ENCODE data around the gene RAB24. TPM values are rescaled to one million over a fixed set of nuclear protein-coding genes. Genes with fewer than 3 reads are reported as not detected.

RAB24 gene
- total and polyA plus RNA-seq, 2 of the 4 experiments (the other 2 are of a cell fraction), result 18.5 to 60.8 TPM

DNA sequence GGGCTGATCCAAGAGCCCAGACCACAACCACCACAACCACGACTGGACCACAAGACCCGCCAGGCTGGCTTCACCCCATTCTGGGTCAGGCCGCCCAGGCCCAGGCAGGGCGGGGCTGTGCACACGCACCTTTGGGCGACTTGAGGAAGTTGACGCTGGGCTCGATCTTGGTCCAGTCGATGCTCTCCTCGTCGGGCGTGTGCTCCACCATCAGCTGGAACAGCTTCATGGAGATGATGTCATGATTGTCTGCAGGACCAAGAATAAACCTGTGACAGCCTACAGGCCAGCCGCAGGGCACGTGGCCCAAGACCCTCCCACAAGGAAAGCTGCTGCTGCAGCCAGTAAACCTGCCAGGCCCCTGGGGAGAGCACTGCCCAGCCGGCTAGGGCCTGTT is 30.6 kb upstream of the RAB24 start:
- POLR2A ChIA-PET (ENCODE audit: unreplicated experiment), result no interaction called here
- WGBS, 2 experiments (ENCODE audit: extremely low coverage in 2 of 2, insufficient read length in 1 of 2), result 96% methylated on average over 10 of the region's 15 CpGs; no CpG with 5 or more reads in 1 of the 2 experiments
- Histone ChIP-seq H3K36me3 (ENCODE audit: control insufficient read depth, insufficient read depth, low read length) (peaks cover 87% of the 10 kb centered on the region), H3K9me3 (ENCODE audit: control insufficient read depth, insufficient read depth, low read length) (no peaks in the 10 kb centered on the region), H2BK5ac (ENCODE audit: low read depth, low read length, poor library complexity, severe bottlenecking) (no peak overlapping the region), H4K8ac (ENCODE audit: low read depth in 2 of 2, low read length in 2 of 2) (no peak overlapping the region), H2BK120ac (ENCODE audit: low read depth, low read length) (no peak overlapping the region), H2AK9ac (replicated peaks; ENCODE audit: low read depth, low read length, poor library complexity) (no peak overlapping the region), H3K18ac (ENCODE audit: low read depth, low read length) (no peak overlapping the region), H3K4me1 (ENCODE audit: control insufficient read depth, insufficient read depth, low read length) (no peaks in the 10 kb centered on the region), H3K9ac (ENCODE audit: low read depth, low read length) (no peak overlapping the region), H3K79me1 (ENCODE audit: low read depth in 1 of 2, low read length in 2 of 2) (peaks cover 0 to 17% of the 10 kb centered on the region in 2 experiments; a peak in 3 of 4 replicates), H3K4ac (ENCODE audit: low read depth, low read length) (no peak overlapping the region), H3K4me2 (ENCODE audit: low read depth, low read length) (no peak overlapping the region), H3K9me1 (ENCODE audit: insufficient read depth, low read length) (no peaks in the 10 kb centered on the region), H3K4me3 (ENCODE audit: insufficient read depth, low read depth, low read length) (no peak overlapping the region), H3K27me3 (ENCODE audit: control insufficient read depth, insufficient read depth, low read length) (no peaks in the 10 kb centered on the region), H3K27ac (ENCODE audit: insufficient read depth, low read length) (no peak overlapping the region), H2AK5ac (ENCODE audit: low read depth, low read length) (no peak overlapping the region), H3K56ac (ENCODE audit: extremely low read depth, insufficient read depth, low read length) (no peak overlapping the region), H3K23ac (ENCODE audit: low read depth, low read length) (no peak overlapping the region), H3K14ac (replicated peaks; ENCODE audit: low read depth, low read length) (no peak overlapping the region), H2BK20ac (ENCODE audit: low read depth, low read length) (no peak overlapping the region), H2AFZ (replicated peaks; ENCODE audit: low read length, poor library complexity) (no peak overlapping the region), H4K20me1 (ENCODE audit: insufficient read depth, low read length) (peaks cover 8% of the 10 kb centered on the region), H4K5ac (ENCODE audit: low read depth, low read length) (no peak overlapping the region), H4K91ac (ENCODE audit: insufficient read depth, low read depth, low read length) (no peak overlapping the region), H2BK15ac (ENCODE audit: low read depth, low read length) (no peak overlapping the region)
- no peak for TF ChIP-seq RFX5 (IDR thresholded peaks at IDR 0.05; ENCODE audit: low read depth, low read length)
- no peak for TF ChIP-seq POLR2A (IDR thresholded peaks at IDR 0.05; ENCODE audit: low read depth, low read length)
- TF ChIP-seq SMC3 (IDR thresholded peaks at IDR 0.05; ENCODE audit: low read depth, low read length), result no peak
- TF ChIP-seq CHD1 (IDR thresholded peaks at IDR 0.05; ENCODE audit: low read depth, low read length), result no peak
- TF ChIP-seq, protein P1, sequence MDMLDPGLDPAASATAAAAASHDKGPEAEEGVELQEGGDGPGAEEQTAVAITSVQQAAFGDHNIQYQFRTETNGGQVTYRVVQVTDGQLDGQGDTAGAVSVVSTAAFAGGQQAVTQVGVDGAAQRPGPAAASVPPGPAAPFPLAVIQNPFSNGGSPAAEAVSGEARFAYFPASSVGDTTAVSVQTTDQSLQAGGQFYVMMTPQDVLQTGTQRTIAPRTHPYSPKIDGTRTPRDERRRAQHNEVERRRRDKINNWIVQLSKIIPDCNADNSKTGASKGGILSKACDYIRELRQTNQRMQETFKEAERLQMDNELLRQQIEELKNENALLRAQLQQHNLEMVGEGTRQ (IDR thresholded peaks at IDR 0.05; ENCODE audit: low read depth, low read length), result no peak
- TF ChIP-seq RCOR1 (IDR thresholded peaks at IDR 0.05; ENCODE audit: insufficient replicate concordance, low read length), result no peak
- TF ChIP-seq MXI1 (IDR thresholded peaks at IDR 0.05; ENCODE audit: borderline replicate concordance, low read depth, low read length), result no peak
- TF ChIP-seq FOS (IDR thresholded peaks at IDR 0.05; ENCODE audit: low read depth, low read length), result no peak
- TF ChIP-seq MAZ (IDR thresholded peaks at IDR 0.05; ENCODE audit: borderline replicate concordance, low read depth, low read length), result no peak
- TF ChIP-seq NFE2L2 (IDR thresholded peaks at IDR 0.05; ENCODE audit: low read depth, low read length), result no peak
- TF ChIP-seq RAD21 (IDR thresholded peaks at IDR 0.05; ENCODE audit: low read length), result no peak
- TF ChIP-seq, protein P2, sequence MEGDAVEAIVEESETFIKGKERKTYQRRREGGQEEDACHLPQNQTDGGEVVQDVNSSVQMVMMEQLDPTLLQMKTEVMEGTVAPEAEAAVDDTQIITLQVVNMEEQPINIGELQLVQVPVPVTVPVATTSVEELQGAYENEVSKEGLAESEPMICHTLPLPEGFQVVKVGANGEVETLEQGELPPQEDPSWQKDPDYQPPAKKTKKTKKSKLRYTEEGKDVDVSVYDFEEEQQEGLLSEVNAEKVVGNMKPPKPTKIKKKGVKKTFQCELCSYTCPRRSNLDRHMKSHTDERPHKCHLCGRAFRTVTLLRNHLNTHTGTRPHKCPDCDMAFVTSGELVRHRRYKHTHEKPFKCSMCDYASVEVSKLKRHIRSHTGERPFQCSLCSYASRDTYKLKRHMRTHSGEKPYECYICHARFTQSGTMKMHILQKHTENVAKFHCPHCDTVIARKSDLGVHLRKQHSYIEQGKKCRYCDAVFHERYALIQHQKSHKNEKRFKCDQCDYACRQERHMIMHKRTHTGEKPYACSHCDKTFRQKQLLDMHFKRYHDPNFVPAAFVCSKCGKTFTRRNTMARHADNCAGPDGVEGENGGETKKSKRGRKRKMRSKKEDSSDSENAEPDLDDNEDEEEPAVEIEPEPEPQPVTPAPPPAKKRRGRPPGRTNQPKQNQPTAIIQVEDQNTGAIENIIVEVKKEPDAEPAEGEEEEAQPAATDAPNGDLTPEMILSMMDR (conservative IDR thresholded peaks at IDR 0.05; ENCODE audit: low read depth, low read length), result no peak
- DNase-seq, result no peak
- intact Hi-C loops (cut with micrococcal nuclease), result no loop called here
- in situ Hi-C loops (cut with MboI; ENCODE audit: low sequenced_read_pairs), result no loop called here
- no TSS peak for BruUV-seq (replicated peaks)
- CTCF ChIA-PET, result no interaction called here
- dilution Hi-C loops (cut with HindIII; ENCODE audit: low sequenced_read_pairs, unreplicated experiment), result no loop called here
- no peak for ATAC-seq (ENCODE audit: low read depth)
